Measurements from ENCODE around the gene AK3.

Gene AK3

DNA sequence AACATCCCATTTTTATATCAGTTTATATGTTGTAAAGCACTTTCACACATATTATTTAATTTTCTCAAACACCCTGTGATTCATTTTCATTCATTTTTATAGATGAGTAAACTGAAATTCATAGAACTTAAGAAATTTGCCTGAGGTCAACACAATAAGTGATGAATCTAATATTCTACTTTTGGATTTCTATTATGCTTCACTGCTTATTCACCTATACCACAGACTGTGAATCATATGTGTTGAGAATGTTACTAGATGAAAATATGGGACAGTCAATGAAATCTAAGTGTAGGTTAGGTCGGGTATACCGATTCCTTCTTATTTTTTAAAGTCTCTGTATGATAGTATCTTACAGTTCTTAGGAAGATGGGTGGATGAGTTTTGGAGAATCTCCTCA lies 36.9 kb downstream of the AK3 start:
- 95% methylated on average over 2 of the region's 2 CpGs for WGBS
- Histone ChIP-seq H3K27ac (ENCODE audit: low read depth, low read length) (no peak overlapping the region), H3K9ac (ENCODE audit: low read depth, low read length) (no peak overlapping the region), H3K4me1 (ENCODE audit: insufficient read depth, low read length) (no peaks in the 10 kb centered on the region), H3K9me3 (ENCODE audit: insufficient read depth, low read depth, low read length) (no peaks in the 10 kb centered on the region), H3K36me3 (ENCODE audit: insufficient read depth, low read length) (peaks cover 66% of the 10 kb centered on the region), H3K27me3 (ENCODE audit: insufficient read depth, low read length) (no peaks in the 10 kb centered on the region), H3K4me3 (ENCODE audit: low read length) (no peak overlapping the region)

DNA sequence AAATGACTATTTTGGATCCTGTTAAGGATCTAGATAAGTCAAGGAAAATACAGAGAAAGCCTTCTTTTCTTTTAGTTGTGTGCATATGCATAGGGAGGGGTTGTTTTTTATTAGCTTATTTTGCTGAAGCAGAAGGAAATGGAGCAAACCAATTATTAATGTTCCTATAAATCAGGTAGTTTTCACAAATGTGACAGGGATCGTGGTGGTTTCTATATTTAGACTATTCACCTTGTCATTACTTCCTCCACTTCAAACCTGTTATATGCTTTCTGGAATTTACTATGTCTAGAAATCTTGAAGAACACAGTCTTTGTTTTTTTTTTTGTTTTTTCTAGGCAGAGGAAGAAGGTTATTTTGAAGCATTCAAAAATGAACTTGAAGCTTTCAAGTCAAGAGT lies 39.5 kb downstream of the AK3 start:
- Histone ChIP-seq H3K36me3 (ENCODE audit: insufficient read depth, low read length) (peaks cover 86% of the 10 kb centered on the region), H3K27me3 (ENCODE audit: insufficient read depth, low read length) (no peaks in the 10 kb centered on the region), H3K9me3 (ENCODE audit: insufficient read depth, low read depth, low read length) (no peaks in the 10 kb centered on the region), H3K9ac (ENCODE audit: low read depth, low read length) (no peak overlapping the region), H3K4me3 (ENCODE audit: low read length) (no peak overlapping the region), H3K27ac (ENCODE audit: low read depth, low read length) (no peak overlapping the region), H3K4me1 (ENCODE audit: insufficient read depth, low read length) (no peaks in the 10 kb centered on the region)
- 100% methylated on average over 1 of the region's 1 CpG for WGBS

DNA sequence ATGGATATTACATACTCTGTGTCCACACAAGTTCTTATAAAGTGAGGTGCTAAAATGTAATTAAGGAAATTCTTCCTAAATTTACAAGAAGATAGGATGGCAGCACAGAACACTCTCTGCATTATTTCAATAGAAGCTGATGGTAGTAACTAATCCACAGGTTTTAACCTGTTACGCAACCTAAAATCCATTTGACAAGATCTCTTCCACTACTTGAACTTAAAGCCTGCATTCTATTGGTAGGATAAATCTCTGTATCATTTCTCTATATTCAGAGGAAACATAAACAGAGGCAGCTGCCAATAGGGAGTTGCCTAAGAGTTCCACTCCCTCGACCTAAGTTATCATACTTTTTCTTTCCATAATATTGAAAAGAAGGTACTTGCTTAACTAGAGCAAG lies 40.1 kb downstream of the AK3 start:
- Histone ChIP-seq H3K36me3 (ENCODE audit: insufficient read depth, low read length) (peaks cover 82% of the 10 kb centered on the region), H3K9me3 (ENCODE audit: insufficient read depth, low read depth, low read length) (no peaks in the 10 kb centered on the region), H3K27me3 (ENCODE audit: insufficient read depth, low read length) (no peaks in the 10 kb centered on the region), H3K4me1 (ENCODE audit: insufficient read depth, low read length) (no peaks in the 10 kb centered on the region), H3K27ac (ENCODE audit: low read depth, low read length) (no peak overlapping the region), H3K9ac (ENCODE audit: low read depth, low read length) (no peak overlapping the region), H3K4me3 (ENCODE audit: low read length) (no peak overlapping the region)
- WGBS: 80% methylated on average over 1 of the region's 2 CpGs

DNA sequence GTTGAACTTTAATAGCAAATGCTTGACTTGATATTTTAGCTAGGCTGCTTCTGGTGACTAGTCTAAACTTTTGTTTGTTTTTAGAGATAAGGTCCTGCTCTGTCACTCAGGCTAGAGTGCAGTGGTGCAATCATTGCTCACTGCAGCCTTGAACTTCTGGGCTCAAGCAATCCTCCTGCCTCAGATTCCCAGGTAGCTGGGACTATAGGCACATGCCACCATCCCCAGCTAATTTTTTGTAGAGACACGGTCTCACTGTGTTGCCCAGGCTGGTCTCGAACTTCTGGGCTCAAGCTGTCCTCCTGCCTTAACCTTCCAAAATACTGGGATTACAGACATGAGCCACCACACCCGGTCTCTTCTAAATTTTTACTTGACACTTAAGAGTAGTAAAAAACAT lies 40.9 kb downstream of the AK3 start:
- no peak overlapping the region for H3K27ac ChIP-seq (ENCODE audit: low read depth, low read length)
- 90% methylated on average over 3 of the region's 3 CpGs for WGBS
- H3K4me3 ChIP-seq (ENCODE audit: low read length): no peak overlapping the region
- H3K9me3 ChIP-seq (ENCODE audit: insufficient read depth, low read depth, low read length): no peaks in the 10 kb centered on the region
- no peak overlapping the region for H3K9ac ChIP-seq (ENCODE audit: low read depth, low read length)
- peaks cover 77% of the 10 kb centered on the region for H3K36me3 ChIP-seq (ENCODE audit: insufficient read depth, low read length)
- no peaks in the 10 kb centered on the region for H3K27me3 ChIP-seq (ENCODE audit: insufficient read depth, low read length)
- H3K4me1 ChIP-seq (ENCODE audit: insufficient read depth, low read length): no peaks in the 10 kb centered on the region

DNA sequence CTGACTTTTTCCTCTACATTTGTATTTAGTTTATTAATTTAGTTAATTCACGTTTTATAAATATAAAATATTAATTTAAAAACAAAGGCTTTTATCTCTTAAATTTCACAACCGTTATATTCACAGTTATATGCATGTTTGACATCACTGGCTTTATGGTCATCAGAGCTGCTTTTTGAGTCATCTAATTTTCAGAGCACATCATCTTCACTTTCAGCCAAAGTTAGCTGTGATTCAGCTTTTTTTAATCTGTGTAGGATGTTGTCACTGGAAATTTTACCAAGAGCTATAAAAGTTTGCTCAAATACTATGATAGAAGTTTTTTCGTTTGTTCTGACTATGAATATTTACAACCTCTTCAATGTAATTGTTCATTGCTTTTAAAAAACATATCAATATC lies 49.2 kb downstream of the AK3 start:
- H3K9me3 ChIP-seq (ENCODE audit: insufficient read depth, low read depth, low read length): no peaks in the 10 kb centered on the region
- peaks cover 47% of the 10 kb centered on the region for H3K36me3 ChIP-seq (ENCODE audit: insufficient read depth, low read length)
- H3K9ac ChIP-seq (ENCODE audit: low read depth, low read length): no peak overlapping the region
- WGBS: 100% methylated on average over 1 of the region's 3 CpGs
- H3K4me3 ChIP-seq (ENCODE audit: low read length): no peak overlapping the region
- no peak overlapping the region for H3K27ac ChIP-seq (ENCODE audit: low read depth, low read length)
- no peaks in the 10 kb centered on the region for H3K4me1 ChIP-seq (ENCODE audit: insufficient read depth, low read length)
- H3K27me3 ChIP-seq (ENCODE audit: insufficient read depth, low read length): no peaks in the 10 kb centered on the region

DNA sequence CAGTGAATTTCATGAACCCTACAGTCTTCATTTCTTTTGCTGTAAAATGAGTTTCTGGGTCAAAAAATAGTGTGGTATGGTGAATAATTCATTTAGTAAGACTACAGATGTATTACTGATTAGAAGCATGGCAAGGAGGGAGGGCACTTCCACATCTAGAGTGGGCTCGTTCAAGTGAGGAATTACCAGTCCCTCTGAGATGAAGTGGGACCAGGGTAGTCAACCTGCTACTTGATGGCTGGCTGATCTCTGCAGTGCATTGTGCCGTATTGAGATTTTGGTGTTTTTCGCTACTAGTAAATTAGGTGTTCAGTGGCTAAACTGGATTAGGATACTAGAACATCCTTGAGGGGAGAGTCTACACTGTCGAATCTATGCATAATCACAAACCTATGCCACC lies 50.9 kb downstream of the AK3 start:
- no peaks in the 10 kb centered on the region for H3K4me1 ChIP-seq (ENCODE audit: insufficient read depth, low read length)
- H3K4me3 ChIP-seq (ENCODE audit: low read length): no peak overlapping the region
- H3K9me3 ChIP-seq (ENCODE audit: insufficient read depth, low read depth, low read length): no peaks in the 10 kb centered on the region
- H3K9ac ChIP-seq (ENCODE audit: low read depth, low read length): no peak overlapping the region
- no peaks in the 10 kb centered on the region for H3K27me3 ChIP-seq (ENCODE audit: insufficient read depth, low read length)
- peaks cover 60% of the 10 kb centered on the region for H3K36me3 ChIP-seq (ENCODE audit: insufficient read depth, low read length)
- 97% methylated on average over 3 of the region's 4 CpGs for WGBS
- no peak overlapping the region for H3K27ac ChIP-seq (ENCODE audit: low read depth, low read length)

DNA sequence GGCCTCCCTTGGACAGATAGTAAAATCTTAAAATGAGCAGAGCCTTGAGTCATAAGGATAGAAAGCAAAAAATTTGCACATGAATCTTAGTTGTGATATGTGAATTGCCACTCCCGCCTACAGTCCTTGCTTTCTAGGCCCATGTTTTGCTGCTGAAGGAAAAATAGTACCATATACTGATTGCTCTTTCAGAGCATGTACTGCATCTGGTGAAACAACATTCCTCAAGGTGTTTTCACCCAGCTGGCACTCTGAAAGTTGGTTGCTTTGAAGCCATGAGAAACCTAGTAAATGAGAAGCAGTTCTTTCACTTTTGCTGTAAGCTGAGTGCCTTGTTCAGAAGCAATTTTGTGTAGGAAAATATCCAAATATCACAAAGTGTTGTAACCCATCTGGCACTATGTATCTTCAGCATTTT lies 51.3 kb downstream of the AK3 start:
- WGBS: 94% methylated on average over 1 of the region's 1 CpG
- no peak overlapping the region for H3K27ac ChIP-seq (ENCODE audit: low read depth, low read length)
- H3K4me1 ChIP-seq (ENCODE audit: insufficient read depth, low read length): no peaks in the 10 kb centered on the region
- no peaks in the 10 kb centered on the region for H3K9me3 ChIP-seq (ENCODE audit: insufficient read depth, low read depth, low read length)
- H3K36me3 ChIP-seq (ENCODE audit: insufficient read depth, low read length): peaks cover 65% of the 10 kb centered on the region
- H3K27me3 ChIP-seq (ENCODE audit: insufficient read depth, low read length): no peaks in the 10 kb centered on the region
- no peak overlapping the region for H3K9ac ChIP-seq (ENCODE audit: low read depth, low read length)
- no peak overlapping the region for H3K4me3 ChIP-seq (ENCODE audit: low read length)

DNA sequence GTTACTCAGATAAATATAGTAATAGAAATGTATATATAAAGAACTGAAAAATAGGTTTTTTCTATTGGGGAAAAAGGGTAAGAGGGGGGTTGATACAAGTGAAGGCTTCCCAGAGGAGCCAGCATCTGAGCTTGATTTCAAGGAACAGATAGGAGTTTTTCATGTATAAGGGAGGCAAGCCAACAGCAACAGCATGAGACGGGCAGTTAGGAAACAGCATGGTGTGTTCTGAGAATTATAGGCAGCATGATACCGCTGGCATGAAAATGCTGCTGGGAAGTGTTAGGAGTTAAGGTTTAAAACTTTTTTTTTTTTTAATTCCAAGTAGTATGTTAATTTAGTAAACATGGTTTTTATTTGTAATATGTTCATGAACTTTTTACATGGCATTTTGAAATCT lies 52.0 kb downstream of the AK3 start:
- H3K27me3 ChIP-seq (ENCODE audit: insufficient read depth, low read length): no peaks in the 10 kb centered on the region
- no peak overlapping the region for H3K27ac ChIP-seq (ENCODE audit: low read depth, low read length)
- H3K4me1 ChIP-seq (ENCODE audit: insufficient read depth, low read length): no peaks in the 10 kb centered on the region
- no peak overlapping the region for H3K4me3 ChIP-seq (ENCODE audit: low read length)
- H3K36me3 ChIP-seq (ENCODE audit: insufficient read depth, low read length): peaks cover 64% of the 10 kb centered on the region
- no peaks in the 10 kb centered on the region for H3K9me3 ChIP-seq (ENCODE audit: insufficient read depth, low read depth, low read length)
- H3K9ac ChIP-seq (ENCODE audit: low read depth, low read length): no peak overlapping the region
- 90% methylated on average over 2 of the region's 2 CpGs for WGBS

DNA sequence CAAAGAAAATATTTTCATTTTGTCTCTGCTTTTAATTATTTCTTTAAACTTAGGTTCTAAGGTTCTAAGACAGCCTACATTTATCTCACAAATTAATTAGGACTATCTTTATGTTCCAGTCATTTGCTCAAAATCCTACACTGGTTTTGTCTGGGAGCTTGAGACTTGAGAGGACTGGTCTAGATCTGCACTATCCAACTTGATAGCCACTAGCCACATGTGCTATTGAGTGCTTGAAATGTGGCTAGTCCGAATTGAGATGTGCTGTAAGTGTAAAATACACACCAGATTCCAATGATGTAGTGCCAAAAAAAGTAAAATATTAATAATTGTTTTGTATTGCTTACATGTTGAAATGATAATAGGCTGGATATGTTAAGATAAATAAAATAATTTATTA lies 54.4 kb downstream of the AK3 start:
- H3K9me3 ChIP-seq (ENCODE audit: insufficient read depth, low read depth, low read length): no peaks in the 10 kb centered on the region
- H3K36me3 ChIP-seq (ENCODE audit: insufficient read depth, low read length): peaks cover 63% of the 10 kb centered on the region
- no peaks in the 10 kb centered on the region for H3K27me3 ChIP-seq (ENCODE audit: insufficient read depth, low read length)
- WGBS: 100% methylated on average over 1 of the region's 1 CpG
- no peaks in the 10 kb centered on the region for H3K4me1 ChIP-seq (ENCODE audit: insufficient read depth, low read length)
- H3K27ac ChIP-seq (ENCODE audit: low read depth, low read length): no peak overlapping the region
- no peak overlapping the region for H3K9ac ChIP-seq (ENCODE audit: low read depth, low read length)
- no peak overlapping the region for H3K4me3 ChIP-seq (ENCODE audit: low read length)

DNA sequence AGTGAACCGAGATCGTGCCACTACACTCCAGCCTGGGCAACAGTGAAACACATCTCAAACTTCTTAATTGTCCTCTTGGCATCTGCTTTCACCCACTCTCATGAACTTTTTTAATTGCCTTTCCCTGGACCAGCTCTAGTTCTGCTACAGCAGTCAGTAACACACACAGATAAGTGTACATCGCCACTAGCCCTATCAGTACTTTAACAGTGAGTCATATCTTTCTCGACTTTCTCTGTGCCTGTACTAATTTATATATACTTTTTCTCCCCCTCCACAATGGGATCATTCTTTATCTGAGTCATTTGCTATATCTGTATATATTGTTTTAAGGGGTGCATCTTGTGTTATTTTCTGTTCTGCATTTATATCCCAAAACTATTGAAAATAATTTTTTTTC lies 54.9 kb downstream of the AK3 start:
- H3K9ac ChIP-seq (ENCODE audit: low read depth, low read length): no peak overlapping the region

DNA sequence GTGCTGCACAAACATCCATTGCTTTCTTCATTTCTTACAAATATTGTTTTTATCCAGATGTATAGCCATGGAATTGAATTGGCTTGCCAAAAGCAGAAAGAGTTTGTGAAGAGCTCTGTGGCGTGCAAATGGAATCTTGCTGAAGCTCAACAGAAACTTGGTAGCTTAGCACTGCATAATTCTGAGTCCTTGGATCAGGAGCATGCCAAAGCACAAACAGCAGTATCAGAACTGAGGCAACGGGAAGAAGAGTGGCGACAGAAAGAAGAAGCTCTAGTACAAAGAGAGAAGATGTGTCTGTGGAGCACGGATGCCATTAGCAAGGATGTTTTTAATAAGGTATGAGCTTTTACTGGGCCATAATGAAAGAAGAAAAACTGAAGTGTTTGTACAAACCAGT lies 56.2 kb downstream of the AK3 start:
- Histone ChIP-seq H3K36me3 (ENCODE audit: insufficient read depth, low read length) (peaks cover 46% of the 10 kb centered on the region), H3K27me3 (ENCODE audit: insufficient read depth, low read length) (no peaks in the 10 kb centered on the region), H3K9me3 (ENCODE audit: insufficient read depth, low read depth, low read length) (no peaks in the 10 kb centered on the region), H3K4me3 (ENCODE audit: low read length) (no peak overlapping the region), H3K9ac (ENCODE audit: low read depth, low read length) (no peak overlapping the region), H3K27ac (ENCODE audit: low read depth, low read length) (no peak overlapping the region), H3K4me1 (ENCODE audit: insufficient read depth, low read length) (peaks cover 8% of the 10 kb centered on the region; the same call in 1 of the 2 replicates)
- 92% methylated on average over 4 of the region's 4 CpGs for WGBS

More for the DNA sequence above, 54.9 kb downstream of the AK3 start:
- H3K9me3 ChIP-seq (ENCODE audit: insufficient read depth, low read depth, low read length): no peaks in the 10 kb centered on the region
- no peak overlapping the region for H3K27ac ChIP-seq (ENCODE audit: low read depth, low read length)
- H3K27me3 ChIP-seq (ENCODE audit: insufficient read depth, low read length): no peaks in the 10 kb centered on the region
- no peak overlapping the region for H3K4me3 ChIP-seq (ENCODE audit: low read length)
- H3K4me1 ChIP-seq (ENCODE audit: insufficient read depth, low read length): 0 out of 2 replicates have a peak, but pooled peaks cover under 1% of the 10 kb centered on the region
- WGBS: 96% methylated on average over 4 of the region's 4 CpGs
- H3K36me3 ChIP-seq (ENCODE audit: insufficient read depth, low read length): peaks cover 59% of the 10 kb centered on the region

DNA sequence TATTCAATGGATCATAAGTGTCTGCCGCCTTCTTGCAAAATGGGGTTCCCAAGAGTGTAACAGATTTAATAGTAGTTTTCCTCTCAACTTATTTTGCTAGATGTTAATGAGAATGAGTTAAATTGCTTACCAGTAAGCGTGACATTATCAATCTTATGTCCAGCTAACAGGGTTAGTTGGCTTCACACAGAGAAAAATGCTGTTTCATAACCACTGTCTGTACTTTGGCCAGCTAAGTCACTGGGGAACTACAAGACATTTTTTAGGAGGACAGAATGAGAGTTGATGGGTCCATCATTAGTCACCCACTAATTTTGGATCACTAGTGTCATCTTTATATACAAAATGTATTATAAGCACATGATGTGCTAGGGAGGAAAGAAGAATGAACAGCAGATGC lies 60.3 kb downstream of the AK3 start:
- Histone ChIP-seq H3K4me3 (ENCODE audit: low read length) (peak overlapping the region; percentile 66), H3K4me1 (ENCODE audit: insufficient read depth, low read length) (peaks cover 23% of the 10 kb centered on the region), H3K9ac (ENCODE audit: low read depth, low read length) (peak overlapping the region; percentile 80; the same call in 1 of the 2 replicates), H3K9me3 (ENCODE audit: insufficient read depth, low read depth, low read length) (no peaks in the 10 kb centered on the region), H3K27me3 (ENCODE audit: insufficient read depth, low read length) (no peaks in the 10 kb centered on the region), H3K36me3 (ENCODE audit: insufficient read depth, low read length) (peaks cover 12% of the 10 kb centered on the region), H3K27ac (ENCODE audit: low read depth, low read length) (no peak overlapping the region)
- 80% methylated on average over 2 of the region's 2 CpGs for WGBS

All from HUES64 (cell line).